ENCODE data around the gene JPH4.
"Not testable (repeated sequence)": the region's sequence is repeated elsewhere in the genome, so short reads cannot be mapped to it uniquely, and the experiment has no call there.

JPH4 gene

DNA sequence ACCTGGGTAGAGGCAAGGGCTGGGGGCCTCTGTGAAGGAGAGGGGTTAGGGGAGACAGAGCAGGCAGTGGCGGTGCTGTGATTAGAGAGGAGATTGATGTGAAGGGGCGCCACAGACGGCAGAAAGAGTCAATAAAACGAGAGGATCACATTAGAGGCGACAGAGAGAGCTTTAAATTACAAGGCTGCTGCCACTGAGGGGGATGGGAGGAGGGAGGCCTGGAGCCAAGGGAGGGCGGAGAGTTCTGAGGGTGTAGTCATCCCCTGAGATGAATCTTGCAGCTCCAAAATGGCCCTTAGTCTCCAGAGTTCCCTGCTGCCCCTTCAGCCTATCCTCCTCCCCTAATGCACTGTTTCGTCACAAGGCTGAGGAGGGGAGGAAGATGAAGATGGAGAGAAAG, 39.8 kb downstream of the JPH4 start:
- no peak overlapping the region for H3K4me3 ChIP-seq (ENCODE audit: low read depth, low read length)

DNA sequence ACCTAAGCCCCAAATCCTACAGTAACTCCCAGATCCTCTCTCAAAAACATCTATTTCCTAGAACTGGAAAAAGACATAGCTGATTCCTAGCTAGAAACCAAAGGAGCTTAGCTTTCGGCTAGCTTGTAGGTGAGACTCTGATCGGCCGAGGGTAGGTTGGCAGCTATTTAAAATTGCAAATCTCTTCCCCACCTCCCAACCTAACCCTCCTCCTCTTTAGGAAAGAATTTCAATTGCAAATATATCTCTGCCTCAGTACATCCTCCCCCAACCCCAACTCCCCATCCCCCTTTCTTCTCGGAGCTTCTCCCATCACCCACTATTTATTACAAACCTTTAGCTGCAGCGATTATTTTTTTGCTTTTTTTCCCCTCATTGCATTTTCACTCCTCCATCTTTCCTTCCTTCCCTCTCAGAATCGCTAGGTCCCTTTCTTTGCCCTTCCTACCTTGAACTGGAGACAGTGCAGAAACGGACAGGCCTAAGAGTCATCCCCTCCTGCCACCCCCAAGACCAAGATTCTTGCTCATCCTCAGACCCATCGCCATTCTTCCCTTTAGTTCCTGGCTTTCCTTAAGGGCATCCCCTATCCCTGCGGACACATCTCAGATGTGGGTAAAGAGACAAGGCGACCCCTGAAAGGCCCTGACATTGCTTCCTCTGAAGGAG, 40.4 kb downstream of the JPH4 start:
- DNase-seq (ENCODE audit: low read depth), result no peak
- TF ChIP-seq, protein P1, sequence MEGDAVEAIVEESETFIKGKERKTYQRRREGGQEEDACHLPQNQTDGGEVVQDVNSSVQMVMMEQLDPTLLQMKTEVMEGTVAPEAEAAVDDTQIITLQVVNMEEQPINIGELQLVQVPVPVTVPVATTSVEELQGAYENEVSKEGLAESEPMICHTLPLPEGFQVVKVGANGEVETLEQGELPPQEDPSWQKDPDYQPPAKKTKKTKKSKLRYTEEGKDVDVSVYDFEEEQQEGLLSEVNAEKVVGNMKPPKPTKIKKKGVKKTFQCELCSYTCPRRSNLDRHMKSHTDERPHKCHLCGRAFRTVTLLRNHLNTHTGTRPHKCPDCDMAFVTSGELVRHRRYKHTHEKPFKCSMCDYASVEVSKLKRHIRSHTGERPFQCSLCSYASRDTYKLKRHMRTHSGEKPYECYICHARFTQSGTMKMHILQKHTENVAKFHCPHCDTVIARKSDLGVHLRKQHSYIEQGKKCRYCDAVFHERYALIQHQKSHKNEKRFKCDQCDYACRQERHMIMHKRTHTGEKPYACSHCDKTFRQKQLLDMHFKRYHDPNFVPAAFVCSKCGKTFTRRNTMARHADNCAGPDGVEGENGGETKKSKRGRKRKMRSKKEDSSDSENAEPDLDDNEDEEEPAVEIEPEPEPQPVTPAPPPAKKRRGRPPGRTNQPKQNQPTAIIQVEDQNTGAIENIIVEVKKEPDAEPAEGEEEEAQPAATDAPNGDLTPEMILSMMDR (IDR thresholded peaks at IDR 0.05; ENCODE audit: low read depth, low read length, missing control alignments), result no peak

More for the DNA sequence above, 39.8 kb downstream of the JPH4 start:
- no peak for DNase-seq (ENCODE audit: low read depth)
- TF ChIP-seq, protein P1 (IDR thresholded peaks at IDR 0.05; ENCODE audit: low read depth, low read length, missing control alignments), result no peak

GRCh38 chr14:23537351-23538049, 41.1 kb downstream of the JPH4 start:
- DNase-seq (ENCODE audit: low read depth), result no peak
- no peak overlapping the region for H3K4me3 ChIP-seq (ENCODE audit: low read depth, low read length)
- TF ChIP-seq, protein P1 (IDR thresholded peaks at IDR 0.05; ENCODE audit: low read depth, low read length, missing control alignments), result no peak

More for the DNA sequence above, 40.4 kb downstream of the JPH4 start:
- no peak overlapping the region for H3K4me3 ChIP-seq (ENCODE audit: low read depth, low read length)

GRCh38 chr14:23536906-23537305, 41.7 kb downstream of the JPH4 start:
- H3K4me3 ChIP-seq (ENCODE audit: low read depth, low read length); DNase-seq (ENCODE audit: low read depth): not testable (repeated sequence)

GRCh38 chr14:23536494-23536893, 42.1 kb downstream of the JPH4 start:
- TF ChIP-seq, protein P1 (IDR thresholded peaks at IDR 0.05; ENCODE audit: low read depth, low read length, missing control alignments), result no peak
- no peak for DNase-seq (ENCODE audit: low read depth)
- H3K4me3 ChIP-seq (ENCODE audit: low read depth, low read length), result no peak overlapping the region

- DNase-seq (ENCODE audit: low read depth), result no peak
- H3K4me3 ChIP-seq (ENCODE audit: low read depth, low read length), result no peak overlapping the region
- TF ChIP-seq, protein P1 (IDR thresholded peaks at IDR 0.05; ENCODE audit: low read depth, low read length, missing control alignments), result no peak
Measured at GRCh38 chr14:23535943-23536342, 42.6 kb downstream of the JPH4 start.

DNA sequence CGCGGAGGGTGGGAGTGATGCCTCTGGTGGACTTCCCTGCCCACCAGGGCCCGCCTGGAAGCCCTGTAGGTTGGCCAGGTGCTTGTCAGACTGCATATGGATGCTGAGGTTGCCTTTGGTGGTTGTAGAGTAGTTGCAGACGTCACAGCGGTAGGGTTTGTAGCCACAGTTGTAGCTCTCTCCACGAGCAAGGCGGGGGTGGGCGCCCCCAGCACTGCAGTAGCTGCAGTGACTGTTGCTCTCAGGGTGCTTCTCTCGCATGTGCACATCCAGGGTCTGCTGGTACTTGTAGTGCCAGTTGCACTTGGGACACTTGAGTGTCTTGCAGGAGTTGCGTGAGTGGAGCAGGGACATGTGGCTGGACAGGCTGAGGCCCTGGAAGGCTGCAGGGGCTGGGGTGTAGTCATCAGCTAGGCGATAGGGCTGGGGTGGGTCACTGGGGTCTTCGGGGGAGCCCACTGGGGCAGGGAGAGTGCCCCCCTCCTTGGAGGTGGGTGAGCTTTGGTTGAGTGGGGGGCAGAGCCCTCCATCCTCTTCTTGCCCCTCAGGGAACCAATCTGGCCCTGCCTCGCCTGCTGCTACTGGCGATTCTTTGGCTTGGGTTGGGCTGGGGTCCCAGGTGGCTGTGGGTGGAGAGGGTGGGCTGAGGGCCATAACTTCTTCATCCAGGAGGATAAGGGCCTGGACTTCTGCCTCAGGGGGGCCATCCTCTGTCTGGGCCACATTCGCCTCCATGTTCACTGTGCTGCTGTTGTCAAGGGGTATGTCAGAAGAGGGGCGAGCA, 44.7 kb downstream of the JPH4 start:
- no peak for DNase-seq (ENCODE audit: low read depth)
- TF ChIP-seq, protein P1 (IDR thresholded peaks at IDR 0.05; ENCODE audit: low read depth, low read length, missing control alignments), result no peak
- no peak overlapping the region for H3K4me3 ChIP-seq (ENCODE audit: low read depth, low read length)

Data from GM12864 (cell line).